OCI-LY7 (cell line): ENCODE data around the gene PARM1.

Experiments
- CTCF ChIP-seq: fragments of 200-600 bp; sonication (generic); conservative IDR thresholded peaks from 2 replicates; pipeline ENCODE4 v1.5.1; 2014; ENCODE audit warnings: mild to moderate bottlenecking, antibody characterized with exemption, low read length, moderate library complexity, mixed read lengths
- EZH2phosphoT487 ChIP-seq: fragments of 200-600 bp; sonication (generic); IDR thresholded peaks from 2 replicates; pipeline ENCODE4 v1.6.1; 2018; ENCODE audit warnings: low read depth, borderline replicate concordance, mild to moderate bottlenecking, mixed run types, antibody characterized with exemption, low read length, moderate library complexity, mixed read lengths

DNA sequence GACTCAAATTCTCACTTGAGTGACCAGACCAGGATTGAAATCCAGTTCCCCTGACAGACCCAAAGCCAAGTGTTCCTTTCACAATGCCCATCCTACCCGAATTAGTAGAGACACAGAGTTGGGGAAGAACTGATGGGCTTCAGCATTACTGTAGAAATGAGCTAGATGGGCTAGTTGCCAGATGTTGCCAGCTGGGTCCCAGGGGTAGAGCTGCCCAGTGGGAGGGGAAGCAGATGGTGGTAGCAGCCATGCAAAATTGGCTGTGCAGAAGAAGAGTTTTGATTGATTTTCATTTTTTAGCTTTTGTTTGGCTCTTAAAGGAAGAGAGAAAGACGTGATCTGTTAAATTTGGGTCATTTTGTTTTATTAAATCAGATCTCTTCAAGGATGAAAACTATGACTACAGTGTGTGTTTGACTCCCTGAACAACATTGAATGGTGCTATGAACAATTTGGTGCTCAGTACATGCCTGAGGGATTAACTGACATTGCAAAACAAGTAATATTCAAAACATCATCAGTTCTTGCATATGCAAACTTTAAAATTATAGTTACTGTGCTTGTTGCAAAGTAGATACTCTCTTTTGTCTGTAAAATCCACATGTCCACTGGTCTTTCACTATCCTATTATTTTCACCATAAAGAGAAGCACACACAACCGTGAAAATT, 86.0 kb downstream of the PARM1 start:
- TF ChIP-seq CTCF (no peak), EZH2phosphoT487 (no peak)
